Naive B cell (primary cell): Measurements from ENCODE around the gene IL4R. TPM values are rescaled to one million over a fixed set of nuclear protein-coding genes. Genes with fewer than 3 reads are reported as not detected.

Experiments used
- ATAC-seq, 2 donors: fragments of 150-1000 bp; cut with Tn5 transposase; 2 replicates each; pipeline ENCODE4 v1.10.0; 2021; ENCODE audit warnings: low read depth in 2 of 2, mild to moderate bottlenecking in 2 of 2, moderate library complexity in 2 of 2
- DNase-seq: peaks from one replicate; pipeline ENCODE4 v3.0.0; 2022
- H3K27ac Mint-ChIP-seq, 6 donors: one replicate each; pipeline ENCODE4 v1.8.0; 2020 to 2022; ENCODE audit warnings: mild to moderate bottlenecking in 6 of 6, mixed read lengths in 6 of 6, moderate library complexity in 5 of 6, inconsistent platforms in 2 of 6
- H3K27me3 Mint-ChIP-seq, 3 donors: one replicate each; pipeline ENCODE4 v1.8.0; 2021 to 2022; ENCODE audit warnings: mixed read lengths in 3 of 3, mild to moderate bottlenecking in 1 of 3
- H3K36me3 Mint-ChIP-seq, 2 donors: one replicate each; pipeline ENCODE4 v1.8.0; 2020 to 2022; ENCODE audit warnings: mixed read lengths in 2 of 2, inconsistent platforms in 1 of 2, mild to moderate bottlenecking in 1 of 2
- H3K4me1 Mint-ChIP-seq, 3 donors: one replicate each; pipeline ENCODE4 v1.8.0; 2020 to 2022; ENCODE audit warnings: mixed read lengths in 3 of 3, inconsistent platforms in 1 of 3, mild to moderate bottlenecking in 1 of 3, moderate library complexity in 1 of 3
- H3K4me3 Mint-ChIP-seq, 8 donors: one replicate each; pipeline ENCODE4 v1.8.0; 2020 to 2022; ENCODE audit warnings: mild to moderate bottlenecking in 8 of 8, mixed read lengths in 8 of 8, moderate library complexity in 8 of 8, inconsistent platforms in 2 of 8
- H3K9me3 Mint-ChIP-seq, 7 donors: one replicate each; pipeline ENCODE4 v1.8.0; 2020 to 2022; ENCODE audit warnings: mixed read lengths in 7 of 7, mild to moderate bottlenecking in 5 of 7, inconsistent platforms in 2 of 7, moderate library complexity in 1 of 7
- polyA plus RNA-seq, 6 donors: library from polyadenylated mRNA; unstranded; fragments of 300-500 nt; fragmentation: Illumina TruSeq; gene quantifications; one replicate each; pipeline ENCODE4 v1.2.3, GENCODE V29; 2021; ENCODE audit warnings: low read depth in 6 of 6

The IL4R gene
- polyA plus RNA-seq, 6 donors from 2014 or later = 355 to 1,202 (median 525) TPM

DNA sequence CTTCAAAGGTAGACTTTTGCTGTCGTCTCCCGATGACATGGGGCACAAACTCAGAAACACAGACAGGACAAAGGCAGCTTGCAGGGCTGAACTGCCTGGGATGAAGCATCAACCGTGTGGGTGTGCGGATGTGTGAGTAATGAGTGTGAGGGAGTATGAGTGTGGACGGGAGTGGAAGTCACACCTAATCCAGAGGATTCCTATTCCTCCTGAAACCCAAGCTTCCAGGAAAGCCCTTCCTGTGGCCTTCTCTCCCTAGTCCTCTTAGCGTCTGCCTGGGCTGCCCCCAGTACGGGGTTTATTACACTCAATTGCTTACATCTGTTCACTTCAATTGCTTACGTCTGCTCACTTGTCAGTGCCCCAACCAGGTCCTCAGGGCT lies 2.3 kb upstream of the IL4R start:
- Mint-ChIP-seq H3K27me3 (no peaks in the 10 kb centered on the region), H3K4me1 (peaks cover 30 to 64% (median 55%) of the 10 kb centered on the region in 3 donors), H3K27ac (peak overlapping the region in 5 of 6 donors; percentile 18 to 95 (median 80)), H3K9me3 (peaks cover 0 to 3% (median 0%) of the 10 kb centered on the region in 7 donors), H3K36me3 (peaks cover 12 to 14% of the 10 kb centered on the region in 2 donors), H3K4me3 (peak overlapping the region in 5 of 8 donors; percentile 4 to 100 (median 94))
- ATAC-seq (no peak), DNase-seq (no peak)

DNA sequence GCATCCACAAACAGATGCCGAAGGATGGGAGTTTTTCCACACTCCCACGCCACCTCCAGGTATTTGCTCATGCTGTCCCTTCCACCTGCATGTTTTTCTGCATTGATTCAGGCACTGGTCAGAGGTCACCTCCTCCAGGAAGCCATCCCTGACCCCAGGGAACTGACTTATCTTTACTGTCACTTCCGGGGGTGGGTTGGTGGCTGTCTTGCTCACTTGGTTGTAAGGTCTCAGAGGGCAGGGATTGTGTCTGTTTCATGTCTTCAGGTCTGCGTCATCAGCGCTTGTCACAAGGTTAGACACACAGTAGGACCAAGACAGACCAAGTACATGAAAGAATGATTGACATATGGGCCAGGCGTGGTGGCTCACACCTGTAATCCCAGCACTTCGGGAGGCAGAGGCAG lies 1.9 kb upstream of the IL4R start:
- Mint-ChIP-seq H3K4me3 (peak overlapping the region; percentile 25 to 100 (median 94)), H3K4me1 (peaks cover 27 to 67% (median 51%) of the 10 kb centered on the region in 3 donors), H3K9me3 (no peaks in the 10 kb centered on the region), H3K27ac (peak overlapping the region; percentile 24 to 97 (median 72)), H3K36me3 (peaks cover 10 to 13% of the 10 kb centered on the region in 2 donors), H3K27me3 (no peaks in the 10 kb centered on the region)
- DNase-seq (no peak), ATAC-seq (no peak)

DNA sequence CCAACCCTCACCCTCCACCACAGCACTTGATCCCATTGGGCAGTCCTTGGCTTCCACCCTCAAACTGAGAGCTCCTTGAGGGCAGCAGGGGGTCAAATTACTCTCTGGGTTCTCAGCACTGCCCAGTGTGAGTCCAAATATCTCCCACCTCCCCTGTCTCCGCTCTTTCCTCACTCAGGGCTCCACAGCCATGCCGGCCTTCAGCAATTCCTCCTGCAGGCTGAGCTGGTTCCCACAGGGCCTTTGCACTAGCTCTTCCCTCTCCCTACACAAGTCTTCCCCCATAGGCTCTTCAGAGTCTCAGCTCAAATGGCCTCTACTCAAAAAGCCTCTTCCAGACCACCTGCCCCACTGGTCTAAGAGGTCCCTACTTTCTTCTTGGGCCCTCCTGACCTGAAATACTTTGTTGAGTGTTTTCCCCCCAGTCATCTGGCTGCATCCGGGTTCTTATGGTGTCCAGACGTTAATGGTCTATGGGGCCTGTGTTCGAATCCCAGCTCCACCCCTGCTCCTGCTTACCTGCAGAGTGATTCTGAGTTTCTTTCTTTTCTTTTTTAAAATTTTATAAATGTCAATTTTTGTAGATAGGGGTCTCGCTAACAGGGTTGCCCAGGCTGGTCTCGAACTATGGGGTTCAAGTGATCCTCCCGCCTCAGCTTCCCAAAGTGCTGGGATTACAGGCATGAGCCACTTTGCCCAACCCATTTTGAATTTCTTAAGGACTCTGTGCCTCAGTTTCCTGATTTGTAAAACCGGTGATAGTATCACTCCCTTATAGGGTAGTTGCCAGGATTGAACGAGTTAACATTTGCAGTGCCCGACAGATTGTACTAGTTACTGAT lies 973 bp upstream of the IL4R start:
- H3K27me3 Mint-ChIP-seq = no peaks in the 10 kb centered on the region
- peaks cover 17 to 19% of the 10 kb centered on the region in 2 donors for H3K36me3 Mint-ChIP-seq
- H3K27ac Mint-ChIP-seq = peak overlapping the region; percentile 88 to 97 (median 96)
- DNase-seq (no peak), ATAC-seq (no peak)
- peaks cover 35 to 76% (median 60%) of the 10 kb centered on the region in 3 donors for H3K4me1 Mint-ChIP-seq
- no peaks in the 10 kb centered on the region for H3K9me3 Mint-ChIP-seq
- H3K4me3 Mint-ChIP-seq = peak overlapping the region; percentile 90 to 100 (median 96)

DNA sequence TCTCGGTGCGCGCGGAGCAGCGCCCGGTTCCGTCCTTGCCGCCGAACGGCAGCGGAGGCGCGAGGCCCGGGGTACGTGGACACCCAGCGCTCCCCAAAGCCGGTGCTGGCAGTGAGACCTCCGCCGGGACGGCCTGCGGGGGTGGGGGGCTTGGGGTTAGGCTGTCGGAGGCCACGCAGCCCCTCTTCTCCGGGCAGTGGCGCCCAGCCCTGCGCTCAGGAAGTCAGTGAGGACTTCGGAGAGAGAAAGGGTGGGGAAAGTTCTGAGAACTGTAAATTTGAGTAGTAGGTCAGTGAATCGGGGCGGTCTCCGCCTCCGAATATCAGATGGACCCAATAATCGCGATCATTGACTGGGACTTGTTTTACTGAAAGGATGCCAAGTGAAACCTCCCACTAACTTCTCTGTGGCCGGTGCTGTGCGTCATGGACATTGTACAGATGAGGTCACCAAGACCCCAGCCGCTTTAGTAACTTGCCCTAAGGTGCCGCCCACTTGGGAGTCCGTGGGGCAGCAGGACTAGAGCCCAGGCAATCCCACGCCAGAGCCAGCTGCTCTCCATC lies 468 bp downstream of the IL4R start:
- H3K27me3 Mint-ChIP-seq = no peaks in the 10 kb centered on the region
- peak; percentile 34 to 35 for ATAC-seq
- peak; percentile 58 for DNase-seq
- H3K4me3 Mint-ChIP-seq = peak overlapping the region; percentile 96 to 100 (median 99)
- peak overlapping the region; percentile 95 to 99 (median 98) for H3K27ac Mint-ChIP-seq
- peaks cover 31 to 33% of the 10 kb centered on the region in 2 donors for H3K36me3 Mint-ChIP-seq
- peaks cover 50 to 85% (median 70%) of the 10 kb centered on the region in 3 donors for H3K4me1 Mint-ChIP-seq
- no peaks in the 10 kb centered on the region for H3K9me3 Mint-ChIP-seq

DNA sequence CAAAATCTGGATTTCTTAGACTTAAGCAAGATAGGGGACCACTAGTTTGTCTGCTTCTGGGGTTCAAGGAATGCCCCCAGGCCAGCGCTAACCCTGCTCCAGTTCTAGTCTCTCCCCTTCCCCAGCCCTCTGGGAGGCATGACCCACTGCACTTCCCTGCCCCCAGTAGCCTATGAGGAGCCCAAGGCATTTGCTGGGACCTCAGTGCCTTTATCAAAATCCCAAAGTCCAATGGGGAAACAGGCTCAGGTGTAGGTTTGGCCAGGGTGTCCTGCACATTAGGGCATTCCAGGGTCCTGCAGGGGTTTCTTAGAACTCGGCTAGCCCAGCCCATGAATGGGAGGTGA lies 1.2 kb downstream of the IL4R start:
- Mint-ChIP-seq H3K4me3 (peak overlapping the region; percentile 96 to 100 (median 99)), H3K27me3 (no peaks in the 10 kb centered on the region), H3K36me3 (peaks cover 35 to 36% of the 10 kb centered on the region in 2 donors), H3K4me1 (peaks cover 56 to 85% (median 72%) of the 10 kb centered on the region in 3 donors), H3K27ac (peak overlapping the region; percentile 95 to 99 (median 97)), H3K9me3 (no peaks in the 10 kb centered on the region)
- ATAC-seq (no peak), DNase-seq (no peak)

DNA sequence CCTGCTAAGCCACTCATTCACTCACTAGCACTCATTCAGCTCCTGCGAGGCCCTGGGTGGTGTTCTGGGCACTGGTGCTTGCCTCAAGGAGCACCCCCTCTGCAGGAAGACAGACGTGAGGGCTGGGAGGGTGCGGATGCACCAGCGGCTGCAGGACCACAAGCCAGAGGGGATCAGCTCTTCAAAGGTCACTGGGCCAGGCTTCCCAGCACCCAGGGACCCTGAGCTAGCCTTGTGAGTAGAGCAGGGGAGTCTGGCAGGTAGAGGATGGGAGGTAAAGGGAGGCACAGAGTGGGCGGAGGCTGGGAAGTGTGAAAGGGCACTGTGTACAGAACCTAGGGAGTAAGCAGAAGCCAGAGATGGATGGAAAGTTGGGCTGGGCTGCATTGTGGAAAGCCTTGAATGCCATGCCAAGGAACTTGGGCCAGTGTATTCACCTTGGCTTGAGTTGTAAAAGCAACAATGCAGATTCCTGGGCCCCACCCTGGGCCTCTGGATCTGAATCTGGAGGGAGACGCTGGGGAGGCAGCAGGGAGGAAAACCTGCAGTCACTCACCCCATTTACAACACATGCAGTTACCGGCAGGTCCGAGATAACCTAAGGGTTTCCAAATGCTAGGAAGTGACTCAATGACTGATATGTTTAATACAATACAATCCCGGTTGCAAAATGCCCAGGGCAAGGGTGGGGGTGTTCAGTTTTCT lies 1.7 kb downstream of the IL4R start:
- peaks cover 35 to 36% of the 10 kb centered on the region in 2 donors for H3K36me3 Mint-ChIP-seq
- peak overlapping the region; percentile 96 to 100 (median 99) for H3K4me3 Mint-ChIP-seq
- H3K27ac Mint-ChIP-seq = peak overlapping the region; percentile 95 to 99 (median 97)
- DNase-seq = peak; percentile 32
- peak; percentile 15 to 22 for ATAC-seq
- peaks cover 61 to 85% (median 72%) of the 10 kb centered on the region in 3 donors for H3K4me1 Mint-ChIP-seq
- H3K9me3 Mint-ChIP-seq = no peaks in the 10 kb centered on the region
- no peaks in the 10 kb centered on the region for H3K27me3 Mint-ChIP-seq

DNA sequence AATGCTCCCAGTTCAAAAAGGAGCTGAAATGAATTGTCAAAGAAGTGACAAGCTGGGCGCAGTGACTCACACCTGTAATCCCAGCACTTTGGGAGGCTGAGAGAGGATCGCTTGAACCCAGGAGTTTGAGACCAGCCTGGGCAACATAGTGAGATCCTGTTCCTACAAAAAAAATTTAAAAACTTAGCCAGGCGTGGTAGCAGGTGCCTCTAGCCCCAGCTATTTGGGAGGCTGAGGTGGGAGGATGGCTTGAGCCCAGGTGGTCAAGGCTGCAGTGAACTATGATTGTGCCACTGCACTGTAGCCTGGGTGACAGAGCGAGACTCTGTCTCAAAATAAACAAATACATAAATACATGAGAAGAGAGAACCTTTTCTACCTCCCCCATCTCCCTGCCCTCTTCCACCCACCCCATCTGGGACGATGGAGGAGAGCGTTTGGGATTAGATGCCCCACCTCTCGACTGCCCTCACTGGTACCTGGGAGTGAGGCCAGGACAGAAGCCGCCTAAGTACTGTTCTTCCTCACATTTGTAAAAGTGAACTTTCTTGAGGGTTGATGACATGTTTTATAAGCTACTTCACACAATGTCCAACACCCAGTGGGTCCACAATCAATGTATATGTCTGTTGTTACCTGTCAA lies 2.4 kb downstream of the IL4R start:
- Mint-ChIP-seq H3K4me3 (peak overlapping the region; percentile 96 to 100 (median 99)), H3K27ac (peak overlapping the region; percentile 13 to 99 (median 96)), H3K36me3 (peaks cover 35 to 37% of the 10 kb centered on the region in 2 donors), H3K27me3 (no peaks in the 10 kb centered on the region), H3K4me1 (peaks cover 57 to 85% (median 72%) of the 10 kb centered on the region in 3 donors), H3K9me3 (no peaks in the 10 kb centered on the region)
- DNase-seq (no peak), ATAC-seq (no peak)

DNA sequence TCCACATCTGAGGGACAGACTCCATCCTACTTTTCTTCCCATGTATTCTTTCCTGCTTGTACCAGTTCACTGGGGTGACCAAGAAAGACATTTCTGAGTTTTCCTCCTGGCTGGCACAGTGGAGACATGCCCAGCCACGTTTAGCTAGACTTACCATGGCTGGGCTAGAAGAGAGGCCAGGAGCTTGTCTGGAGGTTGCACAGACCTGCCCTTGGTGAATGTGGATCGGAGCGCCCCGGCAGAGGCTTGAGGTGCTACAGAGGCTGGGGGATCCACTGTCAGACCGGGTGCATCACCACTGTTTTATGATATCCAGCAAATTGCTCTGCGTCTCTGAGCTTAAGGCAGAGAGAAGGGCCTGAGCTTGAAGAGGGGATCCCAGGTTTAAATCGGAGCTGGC lies 3.5 kb downstream of the IL4R start:
- no peaks in the 10 kb centered on the region for H3K27me3 Mint-ChIP-seq
- H3K4me3 Mint-ChIP-seq = peak overlapping the region; percentile 96 to 100 (median 99)
- no peaks in the 10 kb centered on the region for H3K9me3 Mint-ChIP-seq
- peaks cover 62 to 85% (median 71%) of the 10 kb centered on the region in 3 donors for H3K4me1 Mint-ChIP-seq
- DNase-seq = no peak
- H3K27ac Mint-ChIP-seq = peak overlapping the region in 4 of 6 donors; percentile 42 to 99 (median 90)
- no peak for ATAC-seq
- H3K36me3 Mint-ChIP-seq = peaks cover 35 to 47% of the 10 kb centered on the region in 2 donors

DNA sequence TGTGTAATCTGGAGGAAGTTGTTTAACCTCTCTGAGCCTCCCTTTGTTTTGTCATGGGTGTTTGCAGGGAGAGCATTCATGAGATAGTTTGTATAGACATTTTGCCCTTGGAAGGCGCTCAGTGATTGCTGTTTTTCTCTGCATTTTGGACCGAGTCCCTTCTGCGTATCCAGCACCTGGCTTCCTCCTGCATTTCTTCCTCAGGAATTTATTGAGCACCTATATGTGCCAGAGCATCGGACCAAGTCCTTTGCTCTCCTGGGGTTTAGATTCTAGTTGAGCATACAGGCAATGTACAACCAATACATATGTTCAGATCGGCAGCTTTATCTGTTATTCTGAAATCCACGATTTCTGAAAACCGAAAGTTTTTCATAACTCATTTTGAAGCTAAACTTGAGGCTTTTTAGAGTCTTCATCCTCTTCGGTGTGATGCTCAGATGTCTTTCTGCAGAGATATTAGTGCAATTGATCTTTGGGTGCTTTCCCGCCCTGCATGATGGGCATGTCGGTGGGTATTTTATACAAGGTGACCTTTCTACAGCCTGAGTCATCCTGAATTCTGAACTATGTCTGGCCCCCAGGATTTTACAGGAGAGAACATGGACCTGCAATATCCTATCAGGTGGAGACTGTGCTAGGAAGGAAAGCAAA lies 4.1 kb downstream of the IL4R start:
- ATAC-seq = no peak
- H3K9me3 Mint-ChIP-seq = no peaks in the 10 kb centered on the region
- DNase-seq = no peak
- H3K4me3 Mint-ChIP-seq = peak overlapping the region; percentile 96 to 100 (median 99)
- H3K36me3 Mint-ChIP-seq = peaks cover 35 to 47% of the 10 kb centered on the region in 2 donors
- H3K4me1 Mint-ChIP-seq = peaks cover 61 to 85% (median 71%) of the 10 kb centered on the region in 3 donors
- no peaks in the 10 kb centered on the region for H3K27me3 Mint-ChIP-seq
- H3K27ac Mint-ChIP-seq = peak overlapping the region in 5 of 6 donors; percentile 76 to 96 (median 91)

DNA sequence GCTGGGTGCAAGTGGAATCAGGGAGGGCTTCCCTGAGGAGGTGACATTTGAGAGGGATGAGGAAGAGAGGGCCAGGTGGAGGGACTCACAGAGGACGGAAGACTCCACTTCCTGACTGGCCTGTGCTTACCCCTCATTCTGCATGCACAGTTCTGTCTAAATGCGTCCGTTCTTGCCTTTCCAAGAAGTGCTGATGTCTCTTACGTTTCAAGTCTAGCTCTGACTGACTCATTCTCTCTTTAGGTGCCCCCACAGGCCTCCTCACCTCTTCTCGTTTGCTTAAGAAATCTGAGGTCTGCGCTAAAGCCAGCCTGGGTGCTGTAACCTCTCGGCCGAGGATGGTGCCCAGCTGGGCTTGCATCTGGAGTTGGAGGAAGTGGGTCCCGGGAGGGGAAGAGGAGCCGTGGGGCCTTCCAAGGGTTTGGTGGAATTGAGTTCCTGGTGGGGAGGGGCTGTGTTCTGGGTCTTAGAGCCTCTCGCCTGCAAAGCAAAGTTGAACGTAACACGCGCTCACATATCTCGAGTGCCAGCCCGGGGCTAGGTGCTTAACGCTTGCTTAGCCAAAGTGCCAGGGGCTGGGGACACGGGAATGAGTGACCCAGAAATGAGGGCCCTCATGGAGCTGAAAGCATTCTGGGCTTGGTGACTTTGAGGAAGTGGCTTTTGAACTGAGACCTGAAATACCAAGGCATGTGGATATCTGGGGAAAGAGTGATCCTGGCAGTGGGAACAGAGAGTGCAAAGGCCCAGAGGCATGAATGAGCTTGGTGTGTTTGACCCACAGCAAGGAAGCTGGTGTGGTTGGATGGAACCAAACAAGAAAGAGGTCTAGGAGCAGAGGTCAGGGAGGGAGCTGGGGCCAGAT lies 4.8 kb downstream of the IL4R start:
- H3K4me1 Mint-ChIP-seq = peaks cover 66 to 87% (median 76%) of the 10 kb centered on the region in 3 donors
- no peak for ATAC-seq
- no peaks in the 10 kb centered on the region for H3K9me3 Mint-ChIP-seq
- no peak for DNase-seq
- H3K27me3 Mint-ChIP-seq = no peaks in the 10 kb centered on the region
- H3K4me3 Mint-ChIP-seq = peak overlapping the region; percentile 96 to 100 (median 99)
- peaks cover 35 to 47% of the 10 kb centered on the region in 2 donors for H3K36me3 Mint-ChIP-seq
- peak overlapping the region; percentile 76 to 97 (median 93) for H3K27ac Mint-ChIP-seq

DNA sequence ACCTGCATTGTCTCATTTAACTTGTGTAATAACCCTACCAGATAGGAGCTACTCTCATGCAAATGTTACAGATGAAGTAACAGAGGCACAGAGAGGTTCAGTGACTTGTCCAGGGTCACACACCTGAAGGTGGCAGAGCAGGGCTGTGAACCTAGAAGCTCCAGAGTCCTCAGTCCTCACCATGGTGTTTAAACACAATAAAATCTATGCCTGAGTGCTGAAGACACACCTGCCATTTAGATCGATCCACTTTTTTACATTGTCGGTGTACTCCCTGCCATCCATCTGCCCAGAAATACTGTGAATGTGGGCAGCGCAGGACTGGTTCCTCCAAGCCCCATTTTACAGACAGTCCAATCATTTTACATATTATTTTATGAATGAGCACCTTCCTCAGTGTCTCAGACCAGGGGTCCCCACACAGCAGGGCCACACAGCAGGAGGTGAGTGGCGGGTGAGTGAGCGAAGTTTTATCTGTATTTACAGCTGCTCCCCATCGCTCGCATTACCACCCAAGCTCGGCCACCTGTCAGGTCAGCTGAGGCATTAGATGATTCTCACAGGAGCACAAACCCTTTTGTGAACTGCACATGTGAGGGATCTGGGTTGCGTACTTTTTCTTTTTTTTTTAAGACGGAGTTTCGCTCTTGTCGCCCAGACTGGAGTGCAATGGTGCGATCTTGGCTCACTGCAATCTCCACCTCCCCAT lies 5.6 kb downstream of the IL4R start:
- peak overlapping the region; percentile 96 to 100 (median 99) for H3K4me3 Mint-ChIP-seq
- ATAC-seq (no peak), DNase-seq (no peak)
- H3K27me3 Mint-ChIP-seq = no peaks in the 10 kb centered on the region
- H3K4me1 Mint-ChIP-seq = peaks cover 69 to 94% (median 84%) of the 10 kb centered on the region in 3 donors
- peak overlapping the region; percentile 64 to 97 (median 93) for H3K27ac Mint-ChIP-seq
- no peaks in the 10 kb centered on the region for H3K9me3 Mint-ChIP-seq
- H3K36me3 Mint-ChIP-seq = peaks cover 35 to 51% of the 10 kb centered on the region in 2 donors
